ENCODE data around the gene ENHO. TPM values are rescaled to one million over a fixed set of nuclear protein-coding genes. Genes with fewer than 3 reads are reported as not detected.

Gene ENHO
- 1.2 to 2.7 TPM (median 1.9 TPM) in 5 replicates for total RNA-seq (2022; extraction: Qiagen RNA extraction; ENCODE audit: low read depth)

GRCh38 chr9:34522971-34523797 is at the start of gene ENHO:
ENHO (minus strand) TSS chr9:34522990; CDS start chr9:34521695, 1,295 bp downstream.

Other genes with a start within 250 kb of the ENHO start
- gene KIF24, start 193.7 kb downstream of the ENHO start, total RNA-seq (2022; extraction: Qiagen RNA extraction; ENCODE audit: low read depth) = 3.5 to 4.2 TPM (median 3.6 TPM) in 5 replicates
- 22.4 to 23.8 TPM (median 23.2 TPM) in 5 replicates for gene NUDT2, start 193.4 kb downstream of the ENHO start, total RNA-seq (2022; extraction: Qiagen RNA extraction; ENCODE audit: low read depth)
- 3.1 to 4.5 TPM (median 4.1 TPM) in 5 replicates for gene MYORG, start 146.1 kb downstream of the ENHO start, total RNA-seq (2022; extraction: Qiagen RNA extraction; ENCODE audit: low read depth)
- gene FAM219A, start 64.4 kb downstream of the ENHO start, total RNA-seq (2022; extraction: Qiagen RNA extraction; ENCODE audit: low read depth) = 16.2 to 19.2 TPM (median 16.6 TPM) in 5 replicates
- 0.07 TPM in 1 of 5 replicates, not detected in the others for gene DNAI1, start 64.2 kb downstream of the ENHO start, total RNA-seq (2022; extraction: Qiagen RNA extraction; ENCODE audit: low read depth)
- 0.07 to 0.20 TPM (median 0.13 TPM) in 4 of 5 replicates, not detected in the other for gene CNTFR, start 66.7 kb upstream of the ENHO start, total RNA-seq (2022; extraction: Qiagen RNA extraction; ENCODE audit: low read depth)
- gene RPP25L, start 89.1 kb upstream of the ENHO start, total RNA-seq (2022; extraction: Qiagen RNA extraction; ENCODE audit: low read depth) = 40.7 to 50.0 TPM (median 45.1 TPM) in 5 replicates
- 97.5 to 107 TPM (median 104 TPM) in 5 replicates for gene DCTN3, start 97.5 kb upstream of the ENHO start, total RNA-seq (2022; extraction: Qiagen RNA extraction; ENCODE audit: low read depth)
- gene ARID3C, start 106.1 kb upstream of the ENHO start, total RNA-seq (2022; extraction: Qiagen RNA extraction; ENCODE audit: low read depth) = 0.10 to 0.28 TPM (median 0.22 TPM) in 5 replicates
- 164 to 209 TPM (median 186 TPM) in 5 replicates for gene SIGMAR1, start 114.8 kb upstream of the ENHO start, total RNA-seq (2022; extraction: Qiagen RNA extraction; ENCODE audit: low read depth)
- gene GALT, start 123.7 kb upstream of the ENHO start, total RNA-seq (2022; extraction: Qiagen RNA extraction; ENCODE audit: low read depth) = 13.9 to 19.7 TPM (median 19.1 TPM) in 5 replicates
- 5.6 to 7.6 TPM (median 6.1 TPM) in 5 replicates for gene IL11RA, start 129.2 kb upstream of the ENHO start, total RNA-seq (2022; extraction: Qiagen RNA extraction; ENCODE audit: low read depth)
- gene CCL27, start 139.7 kb upstream of the ENHO start, total RNA-seq (2022; extraction: Qiagen RNA extraction; ENCODE audit: low read depth) = 0.27 to 0.39 TPM (median 0.34 TPM) in 4 of 5 replicates, not detected in the other
- gene CCL19, start 168.3 kb upstream of the ENHO start, total RNA-seq (2022; extraction: Qiagen RNA extraction; ENCODE audit: low read depth) = not detected in 5 replicates
- gene CCL21, start 187.1 kb upstream of the ENHO start, total RNA-seq (2022; extraction: Qiagen RNA extraction; ENCODE audit: low read depth) = not detected in 5 replicates